ENCODE measurements around the gene FAM167B.

Gene FAM167B

DNA sequence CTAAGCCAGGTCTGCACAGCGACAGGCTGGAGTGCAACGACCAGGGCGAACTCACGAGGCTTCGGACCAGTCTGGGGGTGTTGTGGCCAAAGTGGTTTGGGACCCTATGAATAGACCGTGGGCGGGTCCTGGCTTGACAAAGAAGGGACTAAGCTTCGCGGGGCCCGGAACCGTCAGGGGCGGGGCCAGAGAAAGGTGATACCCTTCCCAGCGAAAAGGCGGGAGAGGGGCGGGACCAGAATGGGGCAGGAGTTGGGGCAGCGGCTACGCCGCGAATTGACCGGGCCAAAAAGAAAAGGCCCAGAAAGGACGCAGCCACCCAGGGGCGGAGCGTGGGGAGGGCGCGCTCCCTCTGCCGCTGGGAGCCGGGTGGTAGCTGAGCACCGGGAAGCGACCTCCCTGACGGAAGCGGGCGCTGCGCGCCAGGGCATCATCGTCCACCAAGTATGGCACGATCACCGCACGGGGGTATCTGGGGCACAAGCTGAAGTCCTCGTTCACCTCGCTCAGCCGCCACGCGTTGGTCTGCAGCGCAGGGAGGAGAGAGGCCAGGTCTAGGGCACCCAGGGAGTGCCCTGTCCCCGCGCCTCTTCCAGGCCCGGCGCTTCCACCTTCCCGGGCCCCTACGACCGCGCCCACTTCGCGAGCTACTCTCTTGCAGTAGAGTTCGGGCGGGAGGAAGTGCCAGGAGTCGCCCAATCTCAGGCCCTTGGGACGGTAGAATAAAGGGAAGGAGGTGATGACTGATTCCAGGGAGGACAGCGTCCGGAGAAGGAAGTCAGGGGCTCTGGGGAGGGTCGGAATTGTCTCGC lies 6.7 kb upstream of the FAM167B start:
- DNase-seq (ENCODE audit: low read depth): no peak
- TF ChIP-seq, protein P1, sequence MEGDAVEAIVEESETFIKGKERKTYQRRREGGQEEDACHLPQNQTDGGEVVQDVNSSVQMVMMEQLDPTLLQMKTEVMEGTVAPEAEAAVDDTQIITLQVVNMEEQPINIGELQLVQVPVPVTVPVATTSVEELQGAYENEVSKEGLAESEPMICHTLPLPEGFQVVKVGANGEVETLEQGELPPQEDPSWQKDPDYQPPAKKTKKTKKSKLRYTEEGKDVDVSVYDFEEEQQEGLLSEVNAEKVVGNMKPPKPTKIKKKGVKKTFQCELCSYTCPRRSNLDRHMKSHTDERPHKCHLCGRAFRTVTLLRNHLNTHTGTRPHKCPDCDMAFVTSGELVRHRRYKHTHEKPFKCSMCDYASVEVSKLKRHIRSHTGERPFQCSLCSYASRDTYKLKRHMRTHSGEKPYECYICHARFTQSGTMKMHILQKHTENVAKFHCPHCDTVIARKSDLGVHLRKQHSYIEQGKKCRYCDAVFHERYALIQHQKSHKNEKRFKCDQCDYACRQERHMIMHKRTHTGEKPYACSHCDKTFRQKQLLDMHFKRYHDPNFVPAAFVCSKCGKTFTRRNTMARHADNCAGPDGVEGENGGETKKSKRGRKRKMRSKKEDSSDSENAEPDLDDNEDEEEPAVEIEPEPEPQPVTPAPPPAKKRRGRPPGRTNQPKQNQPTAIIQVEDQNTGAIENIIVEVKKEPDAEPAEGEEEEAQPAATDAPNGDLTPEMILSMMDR (conservative IDR thresholded peaks at IDR 0.05; ENCODE audit: low read depth, low read length): peak; percentile 29
- H3K4me3 ChIP-seq (ENCODE audit: low read length): peak overlapping the region; percentile 56

DNA sequence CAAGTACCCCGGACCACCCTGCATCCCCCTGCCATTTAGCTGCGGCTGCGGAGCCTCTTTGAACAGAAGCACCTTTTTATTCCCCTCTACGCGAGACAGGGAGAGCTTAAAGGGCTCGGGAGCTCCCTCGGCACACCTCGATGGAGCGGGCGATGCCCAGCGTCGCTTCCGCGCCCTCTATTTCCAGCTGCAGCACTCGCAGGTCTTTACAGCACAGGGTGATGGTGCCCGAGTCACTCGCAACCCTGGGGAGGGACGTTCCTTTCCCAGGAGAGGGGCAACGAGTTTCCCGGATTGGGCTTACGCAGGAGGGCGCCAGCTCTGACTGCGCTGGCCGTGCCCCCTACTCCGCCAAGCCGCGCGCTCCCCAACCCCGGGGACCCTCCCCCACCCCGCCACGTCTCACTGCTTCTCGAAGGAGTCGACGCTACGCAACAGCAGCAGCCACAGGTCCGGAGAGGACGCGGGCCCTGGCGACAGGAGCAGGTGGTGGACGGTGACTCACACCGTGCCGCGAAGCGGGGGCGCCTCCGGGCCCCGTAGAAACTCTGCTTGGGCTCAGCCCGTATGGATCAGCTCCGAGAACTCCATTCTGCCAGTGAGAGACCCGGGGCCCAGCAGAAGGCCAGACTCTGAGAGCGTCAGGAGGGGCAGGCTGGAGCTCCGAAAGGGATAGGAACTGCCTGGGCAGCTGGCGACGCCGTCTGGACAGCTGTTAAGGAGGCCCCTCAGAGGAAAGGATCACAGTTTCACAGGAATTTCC lies 5.8 kb upstream of the FAM167B start:
- no peak for DNase-seq (ENCODE audit: low read depth)
- TF ChIP-seq, protein P1 (conservative IDR thresholded peaks at IDR 0.05; ENCODE audit: low read depth, low read length): no peak
- H3K4me3 ChIP-seq (ENCODE audit: low read length): peak overlapping the region; percentile 56

DNA sequence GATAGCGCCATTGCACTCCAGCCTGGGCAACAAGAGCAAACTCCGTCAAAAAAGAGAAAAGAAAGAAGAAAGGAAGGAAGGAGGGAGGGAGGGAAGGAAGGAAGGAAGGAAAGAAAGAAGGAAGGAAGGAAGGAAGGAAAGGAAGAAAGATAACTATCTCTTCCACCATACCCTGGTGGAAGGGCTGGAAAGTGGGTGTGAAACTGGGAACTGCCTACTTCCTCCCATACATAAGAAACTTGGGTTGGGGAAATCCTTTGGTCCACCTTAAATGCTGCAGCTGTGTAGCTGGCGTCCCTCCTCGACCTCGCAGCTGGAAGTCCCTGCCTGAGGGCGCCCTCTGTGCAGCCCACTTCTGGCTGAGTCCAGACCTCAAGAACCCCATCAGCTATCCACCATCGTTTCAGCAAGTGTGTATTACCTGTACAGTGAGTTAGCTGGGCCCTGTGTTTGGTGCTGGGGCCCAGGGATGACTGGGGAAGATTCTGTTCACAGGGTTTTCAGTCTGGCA lies 4.6 kb upstream of the FAM167B start:
- H3K4me3 ChIP-seq (ENCODE audit: low read length): no peak overlapping the region
- no peak for DNase-seq (ENCODE audit: low read depth)
- TF ChIP-seq, protein P1 (conservative IDR thresholded peaks at IDR 0.05; ENCODE audit: low read depth, low read length): no peak

DNA sequence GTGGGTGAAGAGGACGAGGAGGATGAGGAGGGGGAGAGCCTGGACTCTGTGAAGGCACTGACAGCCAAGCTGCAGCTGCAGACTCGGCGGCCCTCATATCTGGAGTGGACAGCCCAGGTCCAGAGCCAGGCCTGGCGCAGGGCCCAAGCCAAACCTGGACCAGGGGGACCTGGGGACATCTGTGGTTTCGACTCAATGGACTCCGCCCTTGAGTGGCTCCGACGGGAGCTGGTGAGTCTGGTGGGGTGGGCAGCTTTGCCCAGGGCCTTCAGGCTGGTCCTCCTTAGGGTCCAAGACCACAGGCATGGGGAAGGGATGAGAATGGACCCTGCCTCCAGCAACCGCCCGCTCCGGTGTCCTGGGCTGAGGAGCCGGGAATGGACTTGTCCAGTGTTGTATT lies 430 bp downstream of the FAM167B start:
- TF ChIP-seq, protein P1 (conservative IDR thresholded peaks at IDR 0.05; ENCODE audit: low read depth, low read length): no peak
- H3K4me3 ChIP-seq (ENCODE audit: low read length): no peak overlapping the region
- DNase-seq (ENCODE audit: low read depth): no peak

DNA sequence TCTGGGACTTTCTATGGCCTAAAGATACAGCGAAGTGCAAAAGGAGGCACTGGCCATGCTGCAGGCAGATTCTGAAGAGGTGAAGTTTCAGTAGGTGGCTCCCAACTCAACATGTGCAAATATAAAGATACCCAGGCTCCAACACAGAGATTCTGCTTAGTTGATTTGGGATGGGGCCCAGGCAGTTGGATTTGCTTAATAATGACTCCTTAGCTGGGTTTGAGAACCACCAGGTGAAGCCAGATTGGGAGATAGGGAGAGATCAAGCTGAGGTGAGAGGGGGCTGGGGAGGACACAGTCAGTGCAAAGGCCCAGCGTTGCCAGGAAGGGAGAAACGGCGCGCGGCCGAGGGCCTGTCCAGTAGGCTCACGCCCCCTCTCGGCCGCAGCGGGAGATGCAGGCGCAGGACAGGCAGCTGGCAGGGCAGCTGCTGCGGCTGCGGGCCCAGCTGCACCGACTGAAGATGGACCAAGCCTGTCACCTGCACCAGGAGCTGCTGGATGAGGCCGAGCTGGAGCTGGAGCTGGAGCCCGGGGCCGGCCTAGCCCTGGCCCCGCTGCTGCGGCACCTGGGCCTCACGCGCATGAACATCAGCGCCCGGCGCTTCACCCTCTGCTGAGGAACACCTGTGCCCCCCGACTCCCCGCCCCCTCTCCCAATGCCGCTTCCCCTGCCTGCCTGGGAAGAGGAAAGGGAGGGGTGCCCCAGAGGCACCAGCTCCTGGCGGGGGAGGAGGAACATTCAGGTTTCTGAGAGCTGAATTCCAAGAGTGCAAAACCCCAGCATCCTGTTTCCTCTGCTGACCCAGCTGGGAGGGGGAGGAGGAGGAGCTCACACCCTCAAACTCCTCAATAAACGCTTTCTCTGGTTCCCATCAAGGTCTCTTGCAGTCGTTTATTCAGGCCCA lies 1.2 kb downstream of the FAM167B start:
- DNase-seq (ENCODE audit: low read depth): no peak
- TF ChIP-seq, protein P1 (conservative IDR thresholded peaks at IDR 0.05; ENCODE audit: low read depth, low read length): peak; percentile 84
- H3K4me3 ChIP-seq (ENCODE audit: low read length): peak overlapping the region; percentile 22

DNA sequence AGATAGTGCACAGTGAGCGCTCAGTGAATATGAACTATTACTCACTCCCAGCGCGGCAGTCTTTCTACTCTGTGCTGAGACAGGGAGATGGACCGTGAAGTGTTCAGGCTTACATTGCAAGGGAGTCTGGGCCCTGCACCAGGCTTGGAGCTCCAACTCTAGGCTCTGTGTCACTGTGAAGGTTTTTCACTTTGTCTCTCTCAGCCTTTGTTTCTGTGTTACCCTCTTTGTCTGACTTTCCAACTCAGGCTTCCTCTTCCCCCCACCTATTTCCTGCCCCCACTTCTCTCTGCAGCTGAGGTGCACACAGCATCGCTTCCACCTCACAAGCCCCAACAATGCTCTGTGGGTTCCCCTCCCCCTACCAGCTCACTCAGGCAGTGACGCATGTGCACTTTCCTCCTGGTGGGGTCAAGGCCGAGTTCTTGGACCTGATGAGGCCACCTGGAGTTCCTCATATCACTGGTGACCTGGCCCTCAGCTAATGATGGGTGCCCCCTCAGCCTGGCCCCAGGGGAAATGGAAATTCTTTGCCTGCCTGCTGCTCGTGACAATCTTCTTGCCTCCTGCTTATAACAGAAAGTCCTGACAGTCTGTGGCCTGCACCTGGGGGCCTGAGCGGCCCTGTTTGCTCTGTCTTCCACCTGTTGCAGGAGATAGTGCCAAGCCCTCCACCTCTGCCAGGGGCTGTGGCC lies 3.0 kb downstream of the FAM167B start:
- TF ChIP-seq, protein P1 (conservative IDR thresholded peaks at IDR 0.05; ENCODE audit: low read depth, low read length): no peak
- no peak for DNase-seq (ENCODE audit: low read depth)
- H3K4me3 ChIP-seq (ENCODE audit: low read length): no peak overlapping the region
